TTC549 (cell line): ENCODE results near the gene AMBRA1.

Source experiments
- FAIRE-seq: peaks from 2 replicates; lab custom pipeline; 2012; peaks lifted over from hg19 to GRCh38; lab: Jason Lieb, UNC

Gene AMBRA1

GRCh38 chr11:46392421-46393230 lies 201.2 kb downstream of the AMBRA1 start:
- no peak for FAIRE-seq

DNA sequence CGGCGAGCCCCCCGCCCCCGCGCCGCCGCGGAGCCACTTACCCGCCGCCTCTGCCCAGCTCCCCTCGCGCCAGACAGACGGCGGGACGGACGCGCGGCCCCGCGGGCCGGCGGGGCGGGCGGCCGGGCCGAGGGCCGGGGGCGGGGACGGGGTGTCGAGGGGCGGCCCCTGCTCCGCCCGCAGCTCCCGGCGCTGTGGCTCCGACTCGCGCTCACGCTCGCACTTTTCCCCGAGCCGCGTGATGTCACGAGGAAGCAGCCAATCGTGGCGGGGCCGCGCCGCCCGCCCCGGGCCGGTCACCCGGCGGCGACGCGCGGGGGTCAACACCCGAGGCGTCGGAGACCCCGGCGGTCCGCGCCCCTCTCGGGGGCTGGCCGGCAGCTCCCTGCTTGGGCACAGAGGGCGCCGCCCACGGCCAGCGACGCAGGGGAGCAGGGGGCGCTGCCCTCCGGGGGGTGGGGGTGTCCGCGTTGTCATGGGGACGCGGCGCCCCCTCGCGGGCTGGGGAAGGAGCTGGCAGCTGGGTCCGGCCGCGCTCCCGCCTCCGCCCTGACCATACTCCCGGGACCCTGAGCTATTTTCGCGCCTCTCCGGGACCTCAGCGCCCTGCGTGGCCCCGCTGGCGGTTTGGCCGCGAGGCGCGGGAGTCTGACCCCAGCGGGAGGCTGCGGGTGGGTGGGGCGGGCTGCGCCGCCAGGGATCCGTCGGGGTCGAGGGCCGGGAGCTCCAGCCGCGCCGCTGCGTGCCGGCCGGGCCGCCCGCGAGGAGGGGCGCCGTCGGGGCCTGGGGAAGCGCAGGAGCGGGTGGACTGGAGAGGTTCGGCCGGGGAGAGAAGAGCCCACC lies 202.0 kb downstream of the AMBRA1 start, which contains the start of gene CHRM4:
Gene CHRM4, minus strand, starts transcription at position 199 of the 843 bp plus-strand sequence. CDS start 5,219 bp downstream, outside the sequence.
- no peak for FAIRE-seq

GRCh38 chr11:46391186-46391577 lies 202.6 kb downstream of the AMBRA1 start:
- FAIRE-seq, result no peak

GRCh38 chr11:46390331-46391171 lies 203.3 kb downstream of the AMBRA1 start:
- no peak for FAIRE-seq

DNA sequence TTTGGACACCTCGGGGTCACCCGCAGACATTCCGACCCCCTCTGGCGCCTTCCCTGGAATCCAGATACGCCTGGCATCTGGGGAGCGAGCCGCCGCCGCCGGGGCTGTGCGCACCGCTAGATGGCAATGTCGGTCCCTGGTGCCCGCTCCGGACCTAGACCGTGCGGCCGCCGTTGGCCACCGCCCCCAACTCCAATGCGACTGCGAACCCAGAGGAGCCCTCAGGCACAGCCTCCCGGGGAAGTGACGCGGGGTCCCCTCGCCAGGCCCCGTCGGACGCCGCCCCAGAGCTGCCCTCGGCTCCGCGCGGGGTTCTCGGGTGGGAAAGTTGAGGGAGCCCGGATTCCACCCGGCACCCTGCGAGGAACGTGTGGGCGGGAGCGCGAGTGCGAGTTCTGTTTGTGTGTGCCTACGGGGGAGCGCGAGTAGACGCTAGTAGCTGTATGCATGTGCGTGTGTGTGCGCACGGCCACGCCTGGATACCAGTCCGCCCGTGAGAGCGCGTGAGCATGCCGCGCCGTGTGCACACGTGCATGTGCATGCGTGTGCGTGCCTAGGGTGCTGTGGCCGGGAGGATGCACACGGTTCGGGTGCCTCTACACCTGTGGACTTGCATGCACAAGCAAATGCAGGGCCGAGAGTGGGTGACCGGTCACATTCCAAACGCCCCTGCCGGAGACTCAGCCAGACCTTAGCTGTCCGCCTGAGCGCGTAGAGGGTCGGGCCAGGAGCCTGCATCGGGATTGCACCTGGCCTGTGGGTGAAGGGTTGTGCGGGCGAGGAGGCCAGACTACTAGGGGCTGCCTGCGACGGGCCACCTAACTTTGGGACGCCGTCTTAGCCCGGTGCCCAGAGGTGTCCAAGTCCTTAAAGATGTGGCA lies 204.1 kb downstream of the AMBRA1 start:
- FAIRE-seq, result no peak

- FAIRE-seq, result no peak
Measured at GRCh38 chr11:46388619-46389449, 205.0 kb downstream of the AMBRA1 start.

DNA sequence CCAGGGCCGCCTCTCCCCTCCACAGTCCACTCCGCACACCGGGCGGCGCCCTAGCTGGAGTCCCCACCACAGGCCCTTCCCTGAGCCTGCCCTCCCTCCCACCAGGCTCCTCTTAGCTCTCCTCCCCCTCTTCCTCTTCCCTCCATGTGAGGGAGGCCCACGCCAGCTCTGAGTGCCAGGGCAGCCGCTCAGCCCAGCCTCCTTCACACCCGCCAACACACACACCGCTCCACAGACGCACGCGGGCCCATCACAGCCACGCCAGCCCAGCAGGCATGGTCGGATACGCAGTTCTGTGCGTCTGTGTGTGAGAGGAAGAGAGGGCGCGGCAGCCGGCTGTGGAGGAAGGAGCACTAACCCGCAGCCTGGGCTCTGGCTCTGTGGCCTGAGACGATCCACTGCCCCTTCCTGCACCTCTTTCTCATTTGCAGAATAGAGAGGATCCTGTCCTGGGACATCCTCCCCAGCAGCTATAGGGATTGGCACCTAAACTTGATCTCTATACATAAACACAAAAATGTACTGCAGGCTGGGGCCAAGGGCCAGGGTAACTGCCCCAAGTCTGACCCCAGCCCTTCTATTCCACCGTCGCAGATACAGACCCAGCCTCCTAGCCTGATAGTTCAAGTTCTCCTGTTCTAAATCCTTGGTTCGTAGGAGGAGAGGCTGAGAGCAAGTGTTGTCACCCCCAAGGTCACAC lies 205.8 kb downstream of the AMBRA1 start:
- no peak for FAIRE-seq

DNA sequence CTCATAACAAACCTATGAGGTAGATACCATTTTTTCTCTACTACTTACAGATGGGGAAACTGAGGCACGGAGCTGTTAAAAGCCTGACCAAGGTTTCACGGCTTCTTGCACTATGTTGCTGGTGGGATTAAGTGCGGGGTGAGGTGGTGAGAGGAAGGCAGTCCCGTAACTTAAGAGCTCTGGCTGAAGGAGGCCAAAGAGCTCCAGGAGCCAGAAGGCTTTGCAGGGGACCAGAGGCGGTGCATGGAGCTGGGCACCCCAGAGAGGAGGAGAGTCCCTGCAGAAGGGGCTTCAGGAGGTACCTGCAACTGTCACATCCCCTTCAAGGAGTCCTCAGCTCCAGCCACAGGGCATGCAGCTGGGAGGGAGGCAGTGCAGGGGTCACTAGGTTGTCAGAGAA lies 206.4 kb downstream of the AMBRA1 start:
- no peak for FAIRE-seq

DNA sequence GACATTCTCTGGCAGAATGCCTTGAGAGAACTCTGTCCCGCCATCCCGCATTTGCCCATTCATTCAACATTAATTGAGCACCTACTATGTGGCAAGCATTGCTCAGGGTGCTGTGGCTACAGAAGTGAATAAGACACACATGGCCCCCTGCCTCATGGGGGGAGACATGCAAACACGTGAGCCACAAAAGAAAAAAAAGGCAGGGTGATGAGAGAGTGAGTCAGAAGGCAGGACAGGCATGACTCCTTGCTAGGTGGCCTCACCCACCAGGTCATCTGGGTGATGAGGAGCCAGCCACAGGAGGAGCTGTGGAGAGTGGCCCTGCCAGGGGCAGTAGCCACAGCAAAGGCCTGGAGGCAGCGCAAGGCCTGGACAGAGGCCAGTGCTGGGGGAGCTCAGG lies 207.1 kb downstream of the AMBRA1 start:
- no peak for FAIRE-seq

DNA sequence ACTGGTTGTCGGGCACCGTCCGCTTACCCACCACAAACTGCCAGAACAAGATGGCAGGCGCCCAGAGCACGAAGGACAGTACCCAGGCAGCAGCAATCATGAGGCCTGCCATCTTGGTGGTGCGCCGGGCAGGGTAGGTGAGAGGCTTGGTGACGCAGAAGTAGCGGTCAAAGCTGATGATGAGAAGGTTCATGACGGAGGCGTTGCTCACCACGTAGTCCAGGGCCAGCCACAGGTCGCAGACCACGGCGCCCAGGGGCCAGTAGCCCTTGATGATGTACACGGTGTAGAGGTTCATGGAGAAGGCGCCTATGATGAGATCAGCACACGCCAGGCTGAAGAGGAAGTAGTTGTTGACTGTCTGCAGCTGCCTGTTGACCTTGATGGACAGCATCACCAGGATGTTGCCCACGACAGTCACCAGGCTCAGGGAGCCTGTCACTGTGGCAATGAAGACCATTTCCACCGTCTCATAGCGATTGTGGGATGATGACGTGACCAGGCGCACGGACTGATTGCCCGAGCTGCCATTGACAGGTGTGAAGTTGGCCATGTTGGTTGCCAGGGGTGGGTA lies 207.7 kb downstream of the AMBRA1 start:
- FAIRE-seq, result no peak

DNA sequence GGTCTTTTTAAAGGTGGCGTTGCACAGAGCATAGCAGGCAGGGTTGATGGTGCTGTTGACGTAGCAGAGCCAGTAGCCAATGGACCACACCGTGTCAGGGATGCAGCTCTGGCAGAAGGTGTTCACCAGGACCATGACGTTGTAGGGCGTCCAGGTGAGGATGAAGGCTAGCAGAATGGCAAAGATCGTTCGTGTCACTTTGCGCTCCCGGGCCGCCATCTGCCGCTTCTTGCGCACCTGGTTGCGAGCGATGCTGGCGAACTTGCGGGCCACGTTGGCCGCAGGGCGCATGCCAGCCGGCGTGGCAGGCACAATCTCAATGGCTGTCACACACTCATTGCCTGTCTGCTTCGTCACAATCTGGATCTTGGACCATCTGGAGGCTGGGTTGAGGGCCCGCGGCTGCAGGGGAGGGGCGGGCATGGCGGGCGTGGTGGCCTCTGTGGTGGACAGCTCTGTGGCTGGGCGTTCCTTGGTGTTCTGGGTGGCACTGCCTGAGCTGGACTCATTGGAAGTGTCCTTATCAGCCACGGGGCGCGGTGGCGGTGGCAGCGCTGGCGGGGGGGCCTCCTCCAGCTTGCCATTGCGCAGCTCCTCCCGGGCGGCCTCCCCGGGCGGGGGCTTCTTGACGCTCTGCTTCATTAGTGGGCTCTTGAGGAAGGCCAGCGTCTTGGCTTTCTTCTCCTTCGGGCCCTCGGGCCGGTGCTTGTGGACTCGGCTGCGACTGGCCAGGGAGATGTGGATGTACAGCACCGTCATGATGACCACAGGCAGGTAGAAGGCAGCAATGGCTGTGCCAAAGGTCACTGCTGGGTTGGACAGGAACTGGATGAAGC lies 208.4 kb downstream of the AMBRA1 start:
- FAIRE-seq, result no peak

DNA sequence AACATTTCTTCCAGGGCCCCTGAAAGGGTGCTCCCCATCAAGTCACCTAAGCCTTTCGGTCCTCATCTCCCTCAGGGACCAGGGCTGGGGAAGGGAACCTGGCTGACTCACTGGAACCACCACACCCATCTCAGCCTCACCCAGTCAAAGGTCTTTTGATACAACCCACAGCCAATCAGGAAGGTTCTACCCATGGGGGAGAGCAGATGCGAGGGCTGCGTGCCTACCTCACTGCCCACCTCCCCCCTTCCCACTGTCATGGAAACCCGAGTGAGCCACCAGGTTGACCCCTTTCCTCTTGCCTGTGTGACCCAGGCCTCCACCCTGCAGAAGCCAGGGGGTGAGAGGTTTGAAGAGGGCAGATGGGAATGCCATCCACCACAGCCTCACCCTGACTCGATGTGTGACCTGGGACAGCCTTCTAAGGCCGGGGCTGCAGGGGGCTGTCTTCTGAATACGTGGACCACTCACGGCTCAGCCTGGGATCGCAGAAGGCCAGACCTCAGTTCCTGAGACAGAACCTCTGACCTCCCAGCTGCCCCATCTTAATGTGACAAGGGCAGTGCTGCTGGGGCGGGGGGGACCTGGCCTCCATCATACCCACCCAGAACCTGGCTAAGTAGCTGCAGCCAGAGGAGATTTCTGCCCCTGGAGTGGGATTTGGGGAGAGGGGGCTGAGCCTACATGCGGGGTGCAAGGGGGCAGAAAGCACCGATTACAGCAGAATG lies 209.7 kb downstream of the AMBRA1 start:
- no peak for FAIRE-seq

GRCh38 chr11:46383404-46383758 lies 210.4 kb downstream of the AMBRA1 start:
- FAIRE-seq, result no peak

GRCh38 chr11:46382646-46383403 lies 211.0 kb downstream of the AMBRA1 start:
- no peak for FAIRE-seq

DNA sequence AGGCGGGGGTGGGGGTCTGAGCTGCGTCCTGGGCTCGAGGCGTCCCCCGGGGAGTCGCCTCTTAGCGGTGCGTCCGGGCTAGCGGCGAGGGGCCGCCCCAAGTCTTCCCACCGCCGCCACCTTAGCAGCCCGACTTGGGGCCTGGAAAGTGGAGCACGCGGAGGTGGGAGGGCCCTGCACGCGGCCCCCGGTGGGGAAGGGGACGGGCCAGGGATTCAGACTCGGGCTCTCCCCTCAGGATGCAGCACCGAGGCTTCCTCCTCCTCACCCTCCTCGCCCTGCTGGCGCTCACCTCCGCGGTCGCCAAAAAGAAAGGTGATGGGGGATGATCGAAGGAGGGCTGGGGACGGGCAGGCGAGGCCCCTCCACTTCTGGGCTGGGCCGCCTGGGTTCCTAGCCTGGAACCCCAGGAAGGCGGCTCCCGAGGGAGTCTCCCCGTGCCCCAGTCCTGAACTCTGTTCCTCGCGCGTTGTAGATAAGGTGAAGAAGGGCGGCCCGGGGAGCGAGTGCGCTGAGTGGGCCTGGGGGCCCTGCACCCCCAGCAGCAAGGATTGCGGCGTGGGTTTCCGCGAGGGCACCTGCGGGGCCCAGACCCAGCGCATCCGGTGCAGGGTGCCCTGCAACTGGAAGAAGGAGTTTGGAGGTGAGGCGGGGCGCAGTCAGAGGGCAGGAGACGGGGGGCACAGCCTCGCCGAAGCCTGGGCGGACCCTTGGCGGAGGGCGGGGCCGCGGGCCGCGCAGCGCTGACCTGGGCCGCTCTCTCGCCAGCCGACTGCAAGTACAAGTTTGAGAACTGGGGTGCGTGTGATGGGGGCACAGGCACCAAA lies 211.8 kb downstream of the AMBRA1 start:
- FAIRE-seq, result no peak
